NCI-H1417 (cell line): ENCODE data around the gene BTBD19.
A peak's percentile ranks its signal among the peaks of the same experiment; 100 is the strongest.
"Not testable (repeated sequence)": the region's sequence is repeated elsewhere in the genome, so short reads cannot be mapped to it uniquely, and the experiment has no call there.

Experiments
- DNase-seq, 3 experiments: peaks; one replicate each; lab custom pipeline; 2025; lab: John Stamatoyannopoulos, UW

The BTBD19 gene

GRCh38 chr1:44808938-44809917 is 905 bp downstream of the BTBD19 start:
- DNase-seq = no peak

GRCh38 chr1:44810101-44810761 is 1.9 kb downstream of the BTBD19 start:
- DNase-seq = peak in 2 of 3 experiments; percentile 21 to 62

- not testable (repeated sequence) for DNase-seq
Measured at GRCh38 chr1:44810762-44811105, 2.4 kb downstream of the BTBD19 start.

- DNase-seq = no peak
Measured at GRCh38 chr1:44811234-44811633, 2.9 kb downstream of the BTBD19 start.

GRCh38 chr1:44812822-44813543 is 4.7 kb downstream of the BTBD19 start:
- DNase-seq = no peak

GRCh38 chr1:44815926-44816325 is 7.6 kb downstream of the BTBD19 start:
- not testable (repeated sequence) for DNase-seq

- DNase-seq = no peak
Measured at GRCh38 chr1:44817307-44817706, 9.0 kb downstream of the BTBD19 start.

GRCh38 chr1:44817771-44818495 is 9.6 kb downstream of the BTBD19 start:
- no peak for DNase-seq

- no peak for DNase-seq
Measured at GRCh38 chr1:44819196-44819607, 10.9 kb downstream of the BTBD19 start.

GRCh38 chr1:44819608-44820327 is 11.4 kb downstream of the BTBD19 start:
- peak in 1 of 3 experiments; percentile 70 for DNase-seq

GRCh38 chr1:44820328-44821239 is 12.3 kb downstream of the BTBD19 start:
- no peak for DNase-seq

GRCh38 chr1:44821240-44821715 is 13.0 kb downstream of the BTBD19 start:
- DNase-seq = no peak

GRCh38 chr1:44822131-44822701 is 13.9 kb downstream of the BTBD19 start:
- DNase-seq = no peak

- no peak for DNase-seq
Measured at GRCh38 chr1:44822981-44823451, 14.7 kb downstream of the BTBD19 start.

- DNase-seq = not testable (repeated sequence)
Measured at GRCh38 chr1:44824392-44824791, 16.1 kb downstream of the BTBD19 start.

GRCh38 chr1:44826375-44827196 is 18.3 kb downstream of the BTBD19 start:
- no peak for DNase-seq

- no peak for DNase-seq
Measured at GRCh38 chr1:44827197-44828002, 19.1 kb downstream of the BTBD19 start.
